Gastroesophageal sphincter (tissue), 4 donors: ENCODE data around the gene DAZAP2. TPM values are rescaled to one million over a fixed set of nuclear protein-coding genes. Genes with fewer than 3 reads are reported as not detected.
"Not testable (repeated sequence)": the region's sequence is repeated elsewhere in the genome, so short reads cannot be mapped to it uniquely, and the experiment has no call there.

Experiments
- ATAC-seq: fragments of 150-250 bp; one replicate; pipeline ENCODE4 v1.9.1; 2016; ENCODE audit warnings: mild to moderate bottlenecking, moderate library complexity
- H3K27ac ChIP-seq, 4 donors: fragments of 200-600 bp; sonication (generic) in 3 of 4; 1 replicate in 3 of 4; 2 replicates in 1 of 4; pipeline ENCODE4 v1.5.1; 2016 to 2019
- H3K27me3 ChIP-seq: fragments of 200-600 bp; sonication (generic); one replicate; pipeline ENCODE4 v1.5.1; 2019
- H3K36me3 ChIP-seq, 2 donors: fragments of 200-600 bp; sonication (generic); one replicate each; pipeline ENCODE4 v1.5.1; 2019; ENCODE audit warnings: control low read depth in 1 of 2
- H3K4me1 ChIP-seq, 3 donors: fragments of 200-600 bp; sonication (generic); 1 replicate in 2 of 3; 2 replicates in 1 of 3; pipeline ENCODE4 v1.5.1; 2016 to 2019; ENCODE audit warnings: control low read depth in 2 of 3
- H3K4me3 ChIP-seq, 2 donors: fragments of 200-600 bp; sonication (generic); one replicate each; pipeline ENCODE4 v1.5.1; 2019; ENCODE audit warnings: mild to moderate bottlenecking in 1 of 2, moderate library complexity in 1 of 2
- H3K9me3 ChIP-seq, 3 donors: fragments of 200-600 bp; sonication (generic); one replicate each; pipeline ENCODE4 v1.5.1; 2017 to 2019; ENCODE audit warnings: control low read depth in 2 of 3
- EP300 ChIP-seq: sonication (generic); formaldehyde crosslinking; IDR thresholded peaks from one replicate; pipeline ENCODE4 v1.6.1; 2017; ENCODE audit warnings: antibody characterized with exemption, mild to moderate bottlenecking
- POLR2A ChIP-seq, 2 donors: fragments of 450-650 bp; IDR thresholded peaks; one replicate each; pipeline ENCODE4 v1.6.1; 2017; ENCODE audit warnings: antibody characterized with exemption in 2 of 2, mild to moderate bottlenecking in 2 of 2, moderate library complexity in 1 of 2
- POLR2AphosphoS5 ChIP-seq: sonication (generic); formaldehyde crosslinking; IDR thresholded peaks from one replicate; pipeline ENCODE4 v1.6.1; 2017; ENCODE audit warnings: antibody characterized with exemption
- WGBS, 2 donors: methylation state at CpG; one replicate each; pipeline ENCODE4 v1.1.5; 2018; ENCODE audit warnings: low coverage in 1 of 2; 5-methylcytosine and 5-hydroxymethylcytosine counted together
- total RNA-seq, 4 donors: library from RNA; depleted of rRNA; stranded (reverse); fragments of >200 nt; gene quantifications; one replicate each; pipeline ENCODE4 v1.1.0, GENCODE V29; 2016
- TF ChIP-seq, protein P1 (sequence below), 4 experiments: fragments of 200-600 bp in 2 of 4; fragments of 450-650 bp in 2 of 4; sonication (generic) in 1 of 4; IDR thresholded peaks; one replicate each; pipeline ENCODE4 v1.5.1; 2017 to 2019; ENCODE audit warnings: antibody characterized with exemption in 4 of 4, mild to moderate bottlenecking in 2 of 4, moderate library complexity in 2 of 4

The DAZAP2 gene
- total RNA-seq, 4 donors from 2014 or later, result 261 to 337 (median 311) TPM

DNA sequence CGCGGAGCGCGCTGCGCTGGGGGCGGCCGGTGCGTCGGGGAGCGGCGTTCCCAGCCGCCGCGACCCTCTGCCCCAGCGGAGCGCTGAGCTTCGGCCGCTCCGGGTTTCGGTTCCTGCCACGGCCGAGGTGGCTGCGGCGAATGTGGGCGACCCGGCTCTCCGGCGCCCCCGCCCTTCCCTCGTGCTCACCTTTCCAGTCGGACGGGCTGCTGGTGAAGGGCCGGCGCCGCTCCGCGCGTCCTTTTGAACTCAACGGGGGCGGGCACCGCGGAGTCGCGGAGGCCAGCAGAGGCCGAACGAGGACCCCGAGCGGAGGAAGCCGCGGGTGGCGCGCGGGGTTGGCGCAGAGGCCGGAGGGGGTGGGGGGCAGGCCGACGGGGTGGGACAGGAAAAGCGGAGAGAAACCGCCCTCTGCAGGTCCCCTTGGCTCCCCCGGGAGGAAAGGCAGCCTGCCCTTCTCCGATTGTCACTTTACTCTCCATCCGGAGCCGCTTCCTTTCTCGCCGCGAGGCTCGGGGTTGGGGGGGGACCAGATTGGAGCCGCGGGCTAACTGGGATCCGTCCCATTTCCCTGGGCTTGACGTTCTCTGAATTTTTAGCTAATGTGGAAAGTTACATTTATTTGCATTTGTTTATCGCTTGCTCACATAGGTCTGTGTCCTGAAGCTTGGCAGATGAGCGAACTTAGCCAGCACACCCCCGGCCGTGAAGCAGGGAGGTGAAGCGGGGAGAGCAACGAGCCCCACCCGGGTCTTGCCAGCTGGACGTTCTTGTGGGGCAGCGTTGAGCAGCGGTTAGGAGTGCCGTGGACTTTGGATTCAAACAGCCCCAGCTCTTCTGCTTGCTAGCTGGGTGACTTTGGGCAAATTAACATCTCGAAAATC, 31.7 kb downstream of the DAZAP2 start, which contains the start of gene SMAGP:
Gene SMAGP (minus strand): TSS at position 349 of the 884 bp plus-strand sequence. CDS start 1,137 bp downstream, outside the sequence.
- Histone ChIP-seq H3K4me1 (peaks cover 0 to 20% (median 0%) of the 10 kb centered on the region in 3 donors), H3K27ac (peak within 1 kb of the TSS in 3 of 4 donors; percentile 46 to 77 (median 60)), H3K9me3 (no peaks in the 10 kb centered on the region), H3K36me3 (no peaks in the 10 kb centered on the region), H3K4me3 (peak within 1 kb of the TSS; percentile 46 to 79), H3K27me3 (peaks cover 38% of the 10 kb centered on the region)
- WGBS, 2 donors, result 0% methylated on average over 1 to 9 of the region's 83 CpGs
- peak; percentile 68 for ATAC-seq
- TF ChIP-seq, protein P1, sequence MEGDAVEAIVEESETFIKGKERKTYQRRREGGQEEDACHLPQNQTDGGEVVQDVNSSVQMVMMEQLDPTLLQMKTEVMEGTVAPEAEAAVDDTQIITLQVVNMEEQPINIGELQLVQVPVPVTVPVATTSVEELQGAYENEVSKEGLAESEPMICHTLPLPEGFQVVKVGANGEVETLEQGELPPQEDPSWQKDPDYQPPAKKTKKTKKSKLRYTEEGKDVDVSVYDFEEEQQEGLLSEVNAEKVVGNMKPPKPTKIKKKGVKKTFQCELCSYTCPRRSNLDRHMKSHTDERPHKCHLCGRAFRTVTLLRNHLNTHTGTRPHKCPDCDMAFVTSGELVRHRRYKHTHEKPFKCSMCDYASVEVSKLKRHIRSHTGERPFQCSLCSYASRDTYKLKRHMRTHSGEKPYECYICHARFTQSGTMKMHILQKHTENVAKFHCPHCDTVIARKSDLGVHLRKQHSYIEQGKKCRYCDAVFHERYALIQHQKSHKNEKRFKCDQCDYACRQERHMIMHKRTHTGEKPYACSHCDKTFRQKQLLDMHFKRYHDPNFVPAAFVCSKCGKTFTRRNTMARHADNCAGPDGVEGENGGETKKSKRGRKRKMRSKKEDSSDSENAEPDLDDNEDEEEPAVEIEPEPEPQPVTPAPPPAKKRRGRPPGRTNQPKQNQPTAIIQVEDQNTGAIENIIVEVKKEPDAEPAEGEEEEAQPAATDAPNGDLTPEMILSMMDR (IDR thresholded peaks at IDR 0.05), result peak in 1 of 4 experiments; percentile 36
- TF ChIP-seq EP300, result no peak
- no peak for TF ChIP-seq POLR2A (IDR thresholded peaks at IDR 0.05)

DNA sequence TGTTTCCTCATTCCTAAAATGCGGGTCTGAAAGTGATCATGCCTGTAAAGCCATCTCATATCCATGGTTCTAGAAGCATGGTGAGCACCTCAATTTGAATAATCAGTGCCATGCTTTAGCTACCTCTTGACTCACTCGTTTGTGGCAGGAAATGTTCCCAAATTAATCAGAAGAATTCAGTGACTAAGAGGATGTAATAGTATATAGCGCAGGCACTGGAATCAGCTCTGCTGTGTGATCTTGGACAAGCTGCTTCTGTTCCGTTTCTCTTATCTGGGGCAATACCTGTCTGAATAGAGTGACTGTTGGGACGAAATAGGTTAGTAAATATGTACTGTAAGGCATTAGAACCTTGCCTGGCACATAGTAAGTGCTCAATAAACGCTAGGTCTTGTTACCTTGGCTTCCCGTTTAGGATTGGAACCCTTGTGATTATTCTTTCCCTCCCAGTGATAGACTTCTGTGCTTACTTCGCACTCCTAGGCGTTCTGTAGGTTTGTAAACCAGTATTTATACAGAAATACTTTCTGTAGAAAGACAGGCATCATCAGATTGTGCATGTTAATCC, 32.4 kb downstream of the DAZAP2 start:
- peaks cover 0 to 20% (median 0%) of the 10 kb centered on the region in 3 donors for H3K4me1 ChIP-seq
- H3K27me3 ChIP-seq, result peaks cover 38% of the 10 kb centered on the region
- TF ChIP-seq, protein P1 (IDR thresholded peaks at IDR 0.05), result no peak
- TF ChIP-seq POLR2A (IDR thresholded peaks at IDR 0.05), result no peak
- TF ChIP-seq POLR2AphosphoS5, result no peak
- no peak for TF ChIP-seq EP300
- H3K9me3 ChIP-seq, result no peaks in the 10 kb centered on the region
- ATAC-seq, result no peak
- peak overlapping the region; percentile 46 to 79 for H3K4me3 ChIP-seq
- H3K36me3 ChIP-seq, result no peaks in the 10 kb centered on the region
- WGBS, 2 donors, result 46 to 64% methylated on average over 7 to 8 of the region's 9 CpGs
- peak overlapping the region in 3 of 4 donors; percentile 46 to 77 (median 60) for H3K27ac ChIP-seq

DNA sequence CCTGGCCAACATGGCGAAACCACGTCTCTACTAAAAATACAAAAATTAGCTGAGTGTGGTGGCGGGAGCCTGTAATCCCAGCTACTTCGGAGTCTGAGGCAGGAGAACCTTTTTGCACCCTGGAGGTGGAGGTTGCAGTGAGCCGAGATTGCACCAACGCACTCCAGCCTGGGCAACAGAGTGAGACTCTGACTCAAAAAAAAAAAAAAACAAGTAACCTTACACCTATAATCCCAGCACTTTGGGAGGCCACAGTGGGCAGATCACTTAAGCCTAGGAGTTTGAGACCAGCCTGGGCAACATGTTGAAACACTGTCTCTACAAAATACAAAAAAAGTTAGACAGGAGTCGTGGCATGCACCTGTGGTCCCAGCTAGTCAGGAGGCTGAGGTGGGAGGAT, 34.2 kb downstream of the DAZAP2 start:
- Histone ChIP-seq H3K4me1 (peaks cover 0 to 20% (median 0%) of the 10 kb centered on the region in 3 donors), H3K27me3 (peaks cover 38% of the 10 kb centered on the region)
- not testable (repeated sequence) for ATAC-seq, H3K36me3 ChIP-seq, H3K4me3 ChIP-seq, H3K9me3 ChIP-seq, H3K27ac ChIP-seq
- WGBS, 2 donors, result 86% methylated on average over 3 of the region's 7 CpGs; no CpG with 5 or more reads in 1 of the 2 donors

DNA sequence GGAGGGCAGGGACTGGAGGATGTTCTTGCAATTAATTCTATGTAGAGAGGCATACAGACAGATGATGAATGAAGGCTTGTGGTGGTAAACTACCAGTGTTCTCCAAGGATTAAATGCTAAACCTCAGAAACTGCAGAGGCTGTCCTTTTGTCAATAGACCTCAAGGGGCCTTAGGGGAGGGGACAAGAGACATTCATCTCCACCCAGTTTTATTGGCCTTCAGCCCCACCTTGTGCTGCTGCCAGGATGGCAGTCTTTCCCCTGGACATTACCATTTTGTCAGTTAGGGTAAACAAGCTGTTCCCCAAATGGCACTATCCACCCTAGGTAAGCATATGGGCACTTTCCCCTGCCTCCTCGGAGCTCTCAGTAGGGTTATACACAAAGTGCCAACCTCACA, 36.5 kb downstream of the DAZAP2 start:
- ATAC-seq, result no peak
- TF ChIP-seq POLR2A (IDR thresholded peaks at IDR 0.05) (no peak), POLR2AphosphoS5 (no peak), EP300 (no peak)
- TF ChIP-seq, protein P1 (IDR thresholded peaks at IDR 0.05), result no peak
- 83% methylated on average over 1 of the region's 1 CpG; no CpG with 5 or more reads in 1 of the 2 donors for WGBS, 2 donors

DNA sequence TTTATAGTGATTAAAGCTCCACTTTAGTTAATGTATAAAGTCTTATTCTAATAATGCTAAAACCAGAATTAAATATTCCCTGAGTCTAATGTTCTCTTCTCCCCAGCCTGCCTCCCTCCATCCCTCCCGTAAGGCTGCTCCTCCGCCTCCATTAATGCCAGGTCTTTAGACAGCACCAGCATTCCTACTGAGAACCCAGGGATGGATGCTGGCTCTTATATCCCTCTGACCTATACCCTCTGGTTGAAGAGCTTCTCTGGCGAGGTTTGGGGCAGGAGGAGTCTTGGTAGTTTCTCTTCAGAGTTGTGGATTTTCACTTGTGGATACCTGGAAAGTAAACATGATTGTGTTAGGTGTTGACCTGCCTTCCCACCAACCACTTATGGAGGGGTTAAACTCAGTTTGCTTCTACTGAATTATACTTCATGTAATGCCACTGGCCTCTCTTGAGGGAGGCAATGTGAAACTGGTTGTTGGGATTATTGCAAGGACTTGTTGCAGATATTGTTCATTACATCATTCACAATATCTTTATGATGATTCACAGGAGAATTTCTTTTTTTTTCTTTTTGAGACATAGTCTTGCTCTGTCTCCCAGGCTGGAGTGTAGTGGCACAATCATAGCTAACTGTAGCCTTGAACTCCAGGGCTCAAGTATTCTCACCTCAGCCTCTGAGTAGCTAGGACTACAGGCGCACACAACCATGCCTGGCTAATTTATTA, 42.7 kb downstream of the DAZAP2 start:
- H3K4me1 ChIP-seq, result no peaks in the 10 kb centered on the region
- WGBS, 2 donors, result 73 to 80% methylated on average over 2 to 4 of the region's 4 CpGs
- no peaks in the 10 kb centered on the region for H3K36me3 ChIP-seq
- no peak overlapping the region for H3K27ac ChIP-seq
- no peak overlapping the region for H3K4me3 ChIP-seq
- H3K27me3 ChIP-seq, result peaks cover 12% of the 10 kb centered on the region
- ATAC-seq, result no peak
- H3K9me3 ChIP-seq, result no peaks in the 10 kb centered on the region
- TF ChIP-seq, protein P1 (IDR thresholded peaks at IDR 0.05), result no peak
- TF ChIP-seq POLR2AphosphoS5 (no peak), POLR2A (IDR thresholded peaks at IDR 0.05) (no peak), EP300 (no peak)

More for the DNA sequence above, 36.5 kb downstream of the DAZAP2 start:
- H3K27ac ChIP-seq, result no peak overlapping the region
- no peaks in the 10 kb centered on the region for H3K36me3 ChIP-seq
- H3K4me3 ChIP-seq, result no peak overlapping the region
- H3K9me3 ChIP-seq, result no peaks in the 10 kb centered on the region
- H3K4me1 ChIP-seq, result peaks cover 0 to 10% (median 0%) of the 10 kb centered on the region in 3 donors
- peaks cover 30% of the 10 kb centered on the region for H3K27me3 ChIP-seq
